DOHH2 (cell line): ENCODE results near the gene SEC23B.

ENCODE experiments used
- H3F3A ChIP-seq: fragments of 200-600 bp; sonication (generic), shearing (Covaris generic); 2 replicates; pipeline ENCODE4 v1.6.0; 2016; ENCODE audit warnings: antibody characterized with exemption, mild to moderate bottlenecking; ENCODE audit not compliant: control insufficient read depth, insufficient read depth
- H3K27ac ChIP-seq: fragments of 200-600 bp; sonication (generic); 2 replicates; pipeline ENCODE4 v1.5.1; 2014; ENCODE audit warnings: low read depth, mild to moderate bottlenecking, low read length, moderate library complexity
- H3K27me3 ChIP-seq: fragments of 200-600 bp; sonication (generic); 2 replicates; pipeline ENCODE4 v1.6.1; 2014; ENCODE audit warnings: mild to moderate bottlenecking, low read length, mixed read lengths; ENCODE audit not compliant: control insufficient read depth
- H3K36me3 ChIP-seq: fragments of 200-600 bp; sonication (generic); 2 replicates; pipeline ENCODE4 v1.6.1; 2014; ENCODE audit warnings: mild to moderate bottlenecking, low read length, moderate library complexity, mixed read lengths; ENCODE audit not compliant: control insufficient read depth
- H3K4me1 ChIP-seq: fragments of 200-600 bp; sonication (generic); 2 replicates; pipeline ENCODE4 v1.6.1; 2014; ENCODE audit warnings: mild to moderate bottlenecking, low read length, mixed read lengths; ENCODE audit not compliant: control insufficient read depth
- H3K4me2 ChIP-seq: fragments of 200-600 bp; sonication (generic); 2 replicates; pipeline ENCODE4 v1.6.0; 2014; ENCODE audit warnings: mild to moderate bottlenecking, low read length, moderate library complexity
- H3K4me3 ChIP-seq: fragments of 200-600 bp; sonication (generic); 2 replicates; pipeline ENCODE4 v1.5.1; 2014; ENCODE audit warnings: mild to moderate bottlenecking, low read length, mixed read lengths
- H3K79me2 ChIP-seq: fragments of 200-600 bp; sonication (generic); 2 replicates; pipeline ENCODE4 v1.6.1; 2014; ENCODE audit warnings: mild to moderate bottlenecking, low read length, mixed read lengths; ENCODE audit not compliant: control insufficient read depth
- H3K9me2 ChIP-seq: fragments of 200-600 bp; sonication (generic); replicated peaks from 2 replicates; pipeline ENCODE4 v1.6.1; 2014; ENCODE audit warnings: mild to moderate bottlenecking, low read length, mixed read lengths; ENCODE audit not compliant: control insufficient read depth
- H3K9me3 ChIP-seq: fragments of 200-600 bp; sonication (generic); 2 replicates; pipeline ENCODE4 v1.6.1; 2014; ENCODE audit warnings: antibody characterized with exemption, low read length, mixed read lengths; ENCODE audit not compliant: control insufficient read depth, insufficient read depth
- H4K20me1 ChIP-seq: fragments of 200-600 bp; sonication (generic); 2 replicates; pipeline ENCODE4 v1.6.0; 2014; ENCODE audit warnings: low read depth, mild to moderate bottlenecking, antibody characterized with exemption, low read length, moderate library complexity; ENCODE audit not compliant: control insufficient read depth, insufficient read depth
- CTCF ChIP-seq: fragments of 200-600 bp; sonication (generic); IDR thresholded peaks from one replicate; pipeline ENCODE4 v1.5.1; 2014; ENCODE audit warnings: antibody characterized with exemption, mild to moderate bottlenecking, low read depth, low read length; ENCODE audit not compliant: poor library complexity, severe bottlenecking
- EZH2phosphoT487 ChIP-seq: fragments of 200-600 bp; sonication (generic); IDR thresholded peaks from 2 replicates; pipeline ENCODE4 v1.6.1; 2017; ENCODE audit warnings: borderline replicate concordance, mild to moderate bottlenecking, antibody characterized with exemption, low read length, moderate library complexity, mixed read lengths

The SEC23B gene

GRCh38 chr20:18577942-18578341, 70.2 kb downstream of the SEC23B start:
- Histone ChIP-seq H4K20me1 (no peaks in the 10 kb centered on the region), H3K79me2 (no peaks in the 10 kb centered on the region), H3K36me3 (no peaks in the 10 kb centered on the region), H3K9me2 (no peaks in the 10 kb centered on the region), H3K4me3 (no peak overlapping the region), H3K4me2 (no peak overlapping the region), H3F3A (no peaks in the 10 kb centered on the region), H3K27me3 (no peaks in the 10 kb centered on the region), H3K27ac (no peak overlapping the region), H3K9me3 (no peaks in the 10 kb centered on the region), H3K4me1 (no peaks in the 10 kb centered on the region)
- TF ChIP-seq CTCF (no peak), EZH2phosphoT487 (no peak)

- Histone ChIP-seq H3K4me3 (no peak overlapping the region), H3K4me1 (no peaks in the 10 kb centered on the region), H3K4me2 (no peak overlapping the region), H3K36me3 (no peaks in the 10 kb centered on the region), H3K27ac (no peak overlapping the region), H3K79me2 (no peaks in the 10 kb centered on the region), H4K20me1 (no peaks in the 10 kb centered on the region), H3F3A (no peaks in the 10 kb centered on the region), H3K9me3 (no peaks in the 10 kb centered on the region), H3K27me3 (no peaks in the 10 kb centered on the region), H3K9me2 (no peaks in the 10 kb centered on the region)
- no peak for TF ChIP-seq EZH2phosphoT487
- TF ChIP-seq CTCF = no peak
Observed at GRCh38 chr20:18578581-18578980, 70.8 kb downstream of the SEC23B start.

- Histone ChIP-seq H3K4me1 (no peaks in the 10 kb centered on the region), H3K36me3 (no peaks in the 10 kb centered on the region), H3K9me2 (no peaks in the 10 kb centered on the region), H4K20me1 (no peaks in the 10 kb centered on the region), H3K9me3 (no peaks in the 10 kb centered on the region), H3K27ac (no peak overlapping the region), H3K27me3 (no peaks in the 10 kb centered on the region), H3F3A (no peaks in the 10 kb centered on the region), H3K4me3 (no peak overlapping the region), H3K4me2 (no peak overlapping the region), H3K79me2 (no peaks in the 10 kb centered on the region)
- no peak for TF ChIP-seq EZH2phosphoT487
- no peak for TF ChIP-seq CTCF
Observed at GRCh38 chr20:18580012-18580411, 72.3 kb downstream of the SEC23B start.

GRCh38 chr20:18585134-18585533, 77.4 kb downstream of the SEC23B start:
- no peak overlapping the region for H3K27ac ChIP-seq
- peaks cover 16% of the 10 kb centered on the region for H3F3A ChIP-seq
- TF ChIP-seq CTCF = no peak
- TF ChIP-seq EZH2phosphoT487 = no peak
- no peak overlapping the region for H3K4me2 ChIP-seq
- peaks cover 3% of the 10 kb centered on the region; the same call in 1 of the 2 replicates for H3K27me3 ChIP-seq
- no peak overlapping the region for H3K4me3 ChIP-seq
- no peaks in the 10 kb centered on the region for H3K9me3 ChIP-seq
- no peaks in the 10 kb centered on the region for H3K36me3 ChIP-seq
- H3K9me2 ChIP-seq = no peaks in the 10 kb centered on the region
- H3K79me2 ChIP-seq = no peaks in the 10 kb centered on the region
- H4K20me1 ChIP-seq = no peaks in the 10 kb centered on the region
- peaks cover 25% of the 10 kb centered on the region for H3K4me1 ChIP-seq
